ENCODE results near the gene DISP2.

Gene DISP2

DNA sequence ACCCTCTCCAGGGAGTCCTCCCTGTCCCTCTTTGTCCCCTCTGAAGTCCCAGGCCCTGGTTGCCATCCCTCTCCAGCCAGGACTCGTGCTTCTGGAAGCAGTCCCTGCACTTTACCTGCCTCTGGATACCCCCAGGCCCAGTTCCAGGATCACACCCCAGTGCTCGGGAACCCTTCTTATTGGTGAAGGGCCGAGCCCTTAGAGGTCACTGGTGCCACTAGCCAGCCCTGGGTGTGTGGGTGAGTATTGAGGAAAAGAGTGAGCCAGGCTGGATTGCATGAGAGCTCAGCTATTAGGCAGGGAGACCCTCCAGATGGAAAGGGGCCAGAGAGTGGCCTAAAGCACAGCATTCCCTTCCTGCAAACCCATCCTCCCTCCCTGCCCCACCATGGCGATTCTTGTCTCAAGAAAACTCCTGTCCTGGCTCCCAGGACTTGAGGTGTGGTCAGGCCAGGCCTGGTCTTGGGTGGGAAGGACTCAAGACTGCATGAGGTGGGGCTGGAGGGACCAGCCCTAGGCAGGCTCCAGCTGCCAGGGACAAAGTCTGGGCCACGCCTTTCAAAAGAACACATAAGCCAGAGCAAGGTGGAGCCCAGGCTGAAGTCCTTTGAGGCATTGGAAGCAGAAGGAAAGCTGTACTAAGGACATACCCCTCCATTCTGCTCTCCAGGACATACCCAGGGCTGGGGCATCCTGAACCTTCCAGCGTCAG, 12.0 kb upstream of the DISP2 start:
- H3K27ac ChIP-seq: no peak overlapping the region; the same call in 1 of the 2 replicates
- TF ChIP-seq, protein P1, sequence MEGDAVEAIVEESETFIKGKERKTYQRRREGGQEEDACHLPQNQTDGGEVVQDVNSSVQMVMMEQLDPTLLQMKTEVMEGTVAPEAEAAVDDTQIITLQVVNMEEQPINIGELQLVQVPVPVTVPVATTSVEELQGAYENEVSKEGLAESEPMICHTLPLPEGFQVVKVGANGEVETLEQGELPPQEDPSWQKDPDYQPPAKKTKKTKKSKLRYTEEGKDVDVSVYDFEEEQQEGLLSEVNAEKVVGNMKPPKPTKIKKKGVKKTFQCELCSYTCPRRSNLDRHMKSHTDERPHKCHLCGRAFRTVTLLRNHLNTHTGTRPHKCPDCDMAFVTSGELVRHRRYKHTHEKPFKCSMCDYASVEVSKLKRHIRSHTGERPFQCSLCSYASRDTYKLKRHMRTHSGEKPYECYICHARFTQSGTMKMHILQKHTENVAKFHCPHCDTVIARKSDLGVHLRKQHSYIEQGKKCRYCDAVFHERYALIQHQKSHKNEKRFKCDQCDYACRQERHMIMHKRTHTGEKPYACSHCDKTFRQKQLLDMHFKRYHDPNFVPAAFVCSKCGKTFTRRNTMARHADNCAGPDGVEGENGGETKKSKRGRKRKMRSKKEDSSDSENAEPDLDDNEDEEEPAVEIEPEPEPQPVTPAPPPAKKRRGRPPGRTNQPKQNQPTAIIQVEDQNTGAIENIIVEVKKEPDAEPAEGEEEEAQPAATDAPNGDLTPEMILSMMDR (conservative IDR thresholded peaks at IDR 0.05): no peak

DNA sequence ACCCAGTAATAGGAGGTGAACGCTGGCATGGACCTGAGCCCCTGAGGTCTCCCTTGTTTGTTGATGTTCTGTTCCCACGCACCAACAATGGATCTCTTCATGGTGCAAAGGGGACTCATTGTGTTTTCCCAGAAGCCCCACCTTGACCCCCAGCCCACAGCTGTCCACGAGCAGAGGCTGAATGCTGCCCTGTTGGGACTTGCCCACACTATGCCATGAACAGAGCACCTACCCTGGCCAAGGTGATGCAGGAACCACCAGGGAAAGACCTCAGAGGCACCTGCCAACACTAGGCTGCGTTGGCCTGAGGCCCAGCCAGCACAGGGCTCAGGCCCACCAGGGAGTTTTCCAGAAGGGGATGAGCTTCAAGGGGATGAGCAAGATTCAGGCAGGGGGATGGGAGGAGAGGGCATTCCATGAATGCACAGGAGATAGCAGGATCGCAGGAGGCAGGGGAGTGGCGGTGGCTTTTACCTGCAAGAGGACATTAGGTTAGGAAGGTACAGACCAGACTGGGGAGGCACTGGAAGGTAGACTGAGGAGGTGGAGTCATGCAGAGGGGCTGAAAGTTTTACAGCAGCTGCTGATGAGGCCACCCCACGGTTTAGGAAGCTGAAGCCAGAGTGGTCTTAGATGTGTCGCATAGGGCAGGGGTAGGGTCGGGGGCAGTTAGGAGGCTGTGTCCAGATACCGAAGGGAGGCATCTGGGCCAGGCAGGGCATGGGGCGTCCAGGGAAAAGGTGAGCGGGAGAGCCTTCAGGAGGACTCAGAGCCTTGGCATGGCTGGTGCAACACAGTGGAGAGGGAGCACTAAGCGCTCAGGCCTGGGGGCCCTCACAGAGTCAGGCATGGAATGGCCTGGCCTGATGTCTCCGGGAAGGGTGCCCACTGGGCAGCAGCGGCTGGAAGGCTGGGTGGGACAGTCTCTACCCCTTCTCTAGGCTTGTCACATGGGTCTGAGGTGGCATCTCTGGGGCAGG, 11.2 kb upstream of the DISP2 start:
- TF ChIP-seq, protein P1 (conservative IDR thresholded peaks at IDR 0.05): no peak
- no peak overlapping the region for H3K27ac ChIP-seq

DNA sequence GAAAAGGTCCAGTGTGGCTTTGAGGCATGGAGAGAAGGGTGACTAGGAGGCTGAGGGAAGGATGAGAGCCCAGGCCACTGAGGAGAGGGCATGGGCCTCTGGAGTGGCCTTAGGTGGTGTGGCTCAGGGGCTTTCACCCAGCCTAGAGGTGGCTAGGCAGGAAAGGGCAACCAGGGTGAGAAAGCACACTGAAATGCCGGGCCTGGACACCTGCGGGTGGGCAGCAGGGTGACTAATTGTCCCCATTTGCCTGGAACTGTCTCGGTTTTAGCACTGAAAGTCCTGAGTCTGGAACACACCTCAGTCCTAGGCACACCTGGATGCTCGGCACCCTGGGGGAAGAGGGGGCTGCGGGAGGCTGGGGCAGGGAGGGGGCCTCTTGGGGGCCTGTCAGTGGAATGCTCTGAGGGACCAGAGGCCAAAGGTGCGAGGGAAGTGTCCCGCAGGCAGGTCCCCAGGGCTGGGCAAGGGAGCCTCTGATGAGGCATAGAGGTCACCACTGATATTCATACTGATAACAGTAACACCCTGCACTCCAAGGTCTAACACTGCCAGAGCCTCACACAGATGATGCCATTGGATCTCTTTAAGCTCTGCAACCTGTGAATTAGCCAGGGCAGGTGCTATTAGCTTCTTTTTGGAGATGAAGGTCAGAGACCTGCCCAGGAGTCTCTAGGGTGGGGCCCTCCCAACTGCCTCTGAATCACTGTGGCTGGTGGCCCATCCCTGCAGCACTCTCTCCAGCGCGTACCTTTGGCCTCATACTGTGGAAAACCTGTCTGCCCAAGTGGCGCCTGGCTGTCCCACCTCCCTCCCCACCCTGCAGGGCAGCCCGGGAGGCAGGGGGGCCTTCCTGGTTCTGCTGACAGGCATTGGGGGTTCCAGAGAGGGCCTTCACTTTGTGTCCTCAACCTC, 10.2 kb upstream of the DISP2 start:
- no peak overlapping the region for H3K27ac ChIP-seq
- TF ChIP-seq, protein P1 (conservative IDR thresholded peaks at IDR 0.05): no peak

DNA sequence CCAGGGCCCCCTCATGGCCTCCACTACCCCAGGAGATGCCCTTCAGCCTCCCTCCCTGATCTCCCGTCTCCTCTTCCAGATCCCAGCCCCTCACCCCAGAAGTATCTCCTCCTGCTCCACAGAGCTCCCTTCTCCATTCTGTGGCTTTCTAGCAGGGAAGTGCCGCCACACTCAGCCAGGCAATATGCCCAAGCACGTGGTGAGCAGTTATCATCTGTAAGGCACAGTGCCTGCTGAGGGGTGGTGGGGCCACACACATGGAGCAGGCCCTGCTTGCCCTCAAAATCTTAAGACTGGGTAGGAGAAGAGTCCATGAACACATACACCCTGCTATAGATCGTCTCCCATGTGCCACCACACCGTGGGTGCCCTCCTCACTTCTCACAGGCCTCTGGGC, 9.5 kb upstream of the DISP2 start:
- TF ChIP-seq, protein P1 (conservative IDR thresholded peaks at IDR 0.05): no peak
- no peak overlapping the region for H3K27ac ChIP-seq

DNA sequence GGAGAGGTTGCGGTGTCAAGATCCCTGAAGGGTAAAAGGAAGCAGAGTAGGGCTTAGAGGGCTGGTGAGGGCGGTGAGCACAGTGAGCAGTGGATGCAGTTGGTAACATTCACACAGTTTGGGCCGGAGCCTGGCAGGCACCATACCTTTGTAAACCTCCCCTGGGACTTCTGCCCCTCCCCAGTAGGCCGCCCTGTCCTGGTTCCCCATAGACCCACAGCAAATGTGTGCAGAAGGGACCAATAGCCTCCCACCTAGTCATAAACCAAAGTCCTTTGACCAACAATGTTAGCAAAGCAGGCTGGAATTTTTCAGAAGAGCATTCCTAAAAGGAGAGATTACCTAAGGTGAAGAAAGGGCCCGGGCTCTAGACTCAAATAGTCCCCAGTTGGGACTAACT, 8.9 kb upstream of the DISP2 start:
- H3K27ac ChIP-seq: no peak overlapping the region
- TF ChIP-seq, protein P1 (conservative IDR thresholded peaks at IDR 0.05): no peak

DNA sequence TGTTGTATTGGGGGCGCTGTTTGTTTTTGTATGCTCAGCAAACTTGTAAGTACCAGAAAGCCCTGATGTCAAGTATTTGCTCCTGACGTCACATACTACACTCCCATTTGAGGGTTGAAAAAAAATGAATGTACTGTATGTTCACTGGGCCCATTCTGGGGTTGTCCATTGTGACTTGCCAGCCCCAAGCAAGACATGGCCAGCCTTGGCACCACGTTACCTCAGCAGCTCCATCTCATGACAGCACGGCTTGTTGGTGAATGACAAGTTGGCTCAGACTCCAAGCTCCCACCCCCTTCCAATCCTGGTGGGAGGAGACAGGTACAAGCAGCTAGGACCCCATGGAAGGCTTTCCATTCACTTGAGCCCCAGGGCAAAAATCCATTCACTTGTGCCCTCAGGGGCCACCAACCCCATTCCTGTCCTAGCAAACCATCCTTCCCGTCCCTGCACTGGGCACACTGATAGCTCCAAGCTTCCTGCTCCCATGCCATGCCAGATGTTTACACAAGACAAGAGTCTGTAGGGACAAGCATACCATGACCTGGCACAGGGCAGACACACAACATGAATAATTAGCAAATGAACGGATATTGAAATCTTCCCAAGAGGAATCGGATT, 5.6 kb upstream of the DISP2 start:
- peak overlapping the region; percentile 8; the same call in 1 of the 2 replicates for H3K27ac ChIP-seq
- TF ChIP-seq, protein P1 (conservative IDR thresholded peaks at IDR 0.05): no peak
